ENCODE results near the gene LCLAT1.

The LCLAT1 gene

DNA sequence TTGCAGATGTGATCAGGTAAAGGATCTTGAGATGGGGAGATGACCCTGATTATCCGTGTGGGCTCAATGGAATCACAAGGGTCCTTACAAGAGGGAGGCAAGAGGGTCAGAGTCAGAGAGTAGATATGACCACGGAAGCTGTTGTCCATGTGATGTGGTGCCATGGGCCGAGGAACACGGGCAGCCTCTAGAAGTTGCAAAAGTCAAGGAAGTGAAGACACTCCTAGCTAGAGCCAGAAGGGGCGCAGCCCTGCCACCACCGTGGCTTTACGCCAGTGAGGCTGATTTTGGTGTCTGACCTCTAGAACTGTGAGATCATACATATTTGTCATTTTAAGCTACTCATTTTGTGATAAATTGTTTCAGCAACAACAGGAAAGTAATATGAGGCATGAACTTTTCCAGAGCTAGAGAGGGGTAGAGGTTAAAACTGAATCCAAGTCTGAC lies 245.8 kb downstream of the LCLAT1 start:
- no peak for DNase-seq (ENCODE audit: low read depth in 2 of 2)

All from stimulated activated CD8-positive, alpha-beta memory T cell treated with anti-CD3 and anti-CD28 coated beads, Interleukin-15, amount 100 ng/mL, for 48 hours (primary cell).